Vagina (tissue), 2 donors: ENCODE results near the gene KATNB1.

Experiments
- POLR2A ChIP-seq, 2 donors: fragments of 450-650 bp; IDR thresholded peaks; one replicate each; pipeline ENCODE4 v1.6.1; 2017; ENCODE audit warnings: antibody characterized with exemption in 2 of 2, mild to moderate bottlenecking in 2 of 2, moderate library complexity in 2 of 2
- TF ChIP-seq, protein P1 (sequence below), 3 experiments: fragments of 450-650 bp in 2 of 3; fragments of 200-600 bp in 1 of 3; sonication (generic) in 1 of 3; IDR thresholded peaks; one replicate each; pipeline ENCODE4 v1.5.1; 2017 to 2019; ENCODE audit warnings: antibody characterized with exemption in 3 of 3, mild to moderate bottlenecking in 2 of 3, moderate library complexity in 2 of 3

DNA sequence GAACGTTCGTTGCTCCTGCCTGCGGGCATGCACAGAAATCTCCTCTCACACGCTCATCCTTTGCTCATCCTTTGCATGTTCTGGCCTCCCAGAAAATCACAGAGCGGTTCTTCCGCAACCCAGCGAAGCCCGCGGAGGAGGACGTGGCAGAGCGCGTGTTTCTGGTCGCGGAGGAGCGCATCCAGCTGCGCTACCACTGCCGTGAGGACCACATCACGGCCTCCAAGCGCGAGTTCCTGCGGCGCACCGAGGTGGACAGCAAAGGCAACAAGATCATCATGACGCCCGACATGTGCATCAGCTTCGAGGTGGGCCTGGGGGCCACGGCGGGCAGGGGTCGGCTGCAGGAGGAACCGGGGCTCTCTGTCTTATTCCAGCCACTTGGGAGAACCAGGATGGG lies 9.6 kb upstream of the KATNB1 start:
- no peak for TF ChIP-seq POLR2A (IDR thresholded peaks at IDR 0.05)
- TF ChIP-seq, protein P1, sequence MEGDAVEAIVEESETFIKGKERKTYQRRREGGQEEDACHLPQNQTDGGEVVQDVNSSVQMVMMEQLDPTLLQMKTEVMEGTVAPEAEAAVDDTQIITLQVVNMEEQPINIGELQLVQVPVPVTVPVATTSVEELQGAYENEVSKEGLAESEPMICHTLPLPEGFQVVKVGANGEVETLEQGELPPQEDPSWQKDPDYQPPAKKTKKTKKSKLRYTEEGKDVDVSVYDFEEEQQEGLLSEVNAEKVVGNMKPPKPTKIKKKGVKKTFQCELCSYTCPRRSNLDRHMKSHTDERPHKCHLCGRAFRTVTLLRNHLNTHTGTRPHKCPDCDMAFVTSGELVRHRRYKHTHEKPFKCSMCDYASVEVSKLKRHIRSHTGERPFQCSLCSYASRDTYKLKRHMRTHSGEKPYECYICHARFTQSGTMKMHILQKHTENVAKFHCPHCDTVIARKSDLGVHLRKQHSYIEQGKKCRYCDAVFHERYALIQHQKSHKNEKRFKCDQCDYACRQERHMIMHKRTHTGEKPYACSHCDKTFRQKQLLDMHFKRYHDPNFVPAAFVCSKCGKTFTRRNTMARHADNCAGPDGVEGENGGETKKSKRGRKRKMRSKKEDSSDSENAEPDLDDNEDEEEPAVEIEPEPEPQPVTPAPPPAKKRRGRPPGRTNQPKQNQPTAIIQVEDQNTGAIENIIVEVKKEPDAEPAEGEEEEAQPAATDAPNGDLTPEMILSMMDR (IDR thresholded peaks at IDR 0.05) = no peak
